ENCODE data around the gene EIF4E. TPM values are rescaled to one million over a fixed set of nuclear protein-coding genes. Genes with fewer than 3 reads are reported as not detected.
A peak's percentile ranks its signal among the peaks of the same experiment; 100 is the strongest.

EIF4E gene
- total and polyA plus RNA-seq, 2 donors (not counting 1 experiment from before 2014, with no cell fraction given) = 20.9 to 71.2 TPM

DNA sequence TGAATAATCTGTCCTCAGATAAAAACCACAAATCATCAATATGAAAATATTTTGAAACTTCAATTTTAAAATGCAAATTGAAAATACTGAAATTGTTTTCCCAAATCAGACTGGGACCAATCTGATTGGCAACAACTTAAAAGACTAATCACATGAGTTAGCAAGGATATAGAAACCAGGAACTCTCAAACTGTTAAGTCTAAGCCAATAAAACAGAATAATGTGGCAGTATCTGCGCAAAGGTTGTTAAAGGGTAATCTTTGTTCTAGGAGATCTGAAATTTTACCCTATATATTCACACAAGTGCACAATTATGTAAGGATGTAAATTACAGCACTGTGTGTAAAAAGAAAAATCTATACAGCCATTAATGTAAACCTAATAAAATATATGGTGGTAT, 29.7 kb downstream of the EIF4E start:
- Histone ChIP-seq H3K27ac (ENCODE audit: low read length in 2 of 2) (peak overlapping the region in 1 of 2 donors; percentile 28), H3K9me3 (ENCODE audit: control extremely low read depth in 1 of 3, control insufficient read depth in 2 of 3, insufficient read depth in 1 of 3, low read length in 2 of 3) (no peaks in the 10 kb centered on the region), H3K36me3 (replicated peaks in 1 of 2; ENCODE audit: control extremely low read depth in 1 of 2, control insufficient read depth in 1 of 2, extremely low read depth in 1 of 2, insufficient read depth in 2 of 2, low read length in 1 of 2) (peaks cover 9 to 51% of the 10 kb centered on the region in 2 experiments), H3K4me1 (ENCODE audit: control insufficient read depth in 2 of 2, insufficient read depth in 2 of 2, low read length in 2 of 2) (no peaks in the 10 kb centered on the region), H3K9ac (ENCODE audit: low read length) (no peak overlapping the region), H2AFZ (ENCODE audit: insufficient read depth, low read depth, low read length, poor library complexity, severe bottlenecking) (no peak overlapping the region), H3K79me2 (ENCODE audit: control insufficient read depth, insufficient read depth, low read length) (peaks cover 66% of the 10 kb centered on the region), H4K20me1 (ENCODE audit: control insufficient read depth, insufficient read depth, low read length, poor library complexity, severe bottlenecking) (peaks cover 68% of the 10 kb centered on the region), H3K4me3 (ENCODE audit: control extremely low read depth in 1 of 5, extremely low read depth in 1 of 5, insufficient read depth in 1 of 5, low read depth in 2 of 5, low read length in 4 of 5) (no peak overlapping the region), H3K4me2 (replicated peaks; ENCODE audit: low read depth, low read length, poor library complexity, severe bottlenecking) (no peak overlapping the region), H3K27me3 (replicated peaks in 1 of 4; ENCODE audit: control extremely low read depth in 1 of 4, control insufficient read depth in 3 of 4, insufficient read depth in 4 of 4, low read length in 3 of 4) (no peaks in the 10 kb centered on the region)
- Mint-ChIP-seq H3K27ac (no peak overlapping the region), H3K4me1 (peaks cover 29% of the 10 kb centered on the region), H3K9me3 (ENCODE audit: insufficient read depth) (no peaks in the 10 kb centered on the region), H3K4me3 (no peak overlapping the region), H3K27me3 (no peaks in the 10 kb centered on the region)
- ATAC-seq (ENCODE audit: low read depth) (no peak), DNase-seq (no peak)
- ChIA-PET CTCF (no interaction called here), POLR2A (no interaction called here)
- intact Hi-C loops (cut with micrococcal nuclease) = no loop called here
- no CpG with 5 or more reads among the region's 1 CpG for WGBS (ENCODE audit: insufficient coverage)
- TF ChIP-seq, protein P1, sequence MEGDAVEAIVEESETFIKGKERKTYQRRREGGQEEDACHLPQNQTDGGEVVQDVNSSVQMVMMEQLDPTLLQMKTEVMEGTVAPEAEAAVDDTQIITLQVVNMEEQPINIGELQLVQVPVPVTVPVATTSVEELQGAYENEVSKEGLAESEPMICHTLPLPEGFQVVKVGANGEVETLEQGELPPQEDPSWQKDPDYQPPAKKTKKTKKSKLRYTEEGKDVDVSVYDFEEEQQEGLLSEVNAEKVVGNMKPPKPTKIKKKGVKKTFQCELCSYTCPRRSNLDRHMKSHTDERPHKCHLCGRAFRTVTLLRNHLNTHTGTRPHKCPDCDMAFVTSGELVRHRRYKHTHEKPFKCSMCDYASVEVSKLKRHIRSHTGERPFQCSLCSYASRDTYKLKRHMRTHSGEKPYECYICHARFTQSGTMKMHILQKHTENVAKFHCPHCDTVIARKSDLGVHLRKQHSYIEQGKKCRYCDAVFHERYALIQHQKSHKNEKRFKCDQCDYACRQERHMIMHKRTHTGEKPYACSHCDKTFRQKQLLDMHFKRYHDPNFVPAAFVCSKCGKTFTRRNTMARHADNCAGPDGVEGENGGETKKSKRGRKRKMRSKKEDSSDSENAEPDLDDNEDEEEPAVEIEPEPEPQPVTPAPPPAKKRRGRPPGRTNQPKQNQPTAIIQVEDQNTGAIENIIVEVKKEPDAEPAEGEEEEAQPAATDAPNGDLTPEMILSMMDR (IDR thresholded peaks at IDR 0.05) = no peak
- no peak for TF ChIP-seq EZH2 (IDR thresholded peaks at IDR 0.05; ENCODE audit: borderline replicate concordance, insufficient read depth, low read depth, low read length, poor library complexity, severe bottlenecking)

DNA sequence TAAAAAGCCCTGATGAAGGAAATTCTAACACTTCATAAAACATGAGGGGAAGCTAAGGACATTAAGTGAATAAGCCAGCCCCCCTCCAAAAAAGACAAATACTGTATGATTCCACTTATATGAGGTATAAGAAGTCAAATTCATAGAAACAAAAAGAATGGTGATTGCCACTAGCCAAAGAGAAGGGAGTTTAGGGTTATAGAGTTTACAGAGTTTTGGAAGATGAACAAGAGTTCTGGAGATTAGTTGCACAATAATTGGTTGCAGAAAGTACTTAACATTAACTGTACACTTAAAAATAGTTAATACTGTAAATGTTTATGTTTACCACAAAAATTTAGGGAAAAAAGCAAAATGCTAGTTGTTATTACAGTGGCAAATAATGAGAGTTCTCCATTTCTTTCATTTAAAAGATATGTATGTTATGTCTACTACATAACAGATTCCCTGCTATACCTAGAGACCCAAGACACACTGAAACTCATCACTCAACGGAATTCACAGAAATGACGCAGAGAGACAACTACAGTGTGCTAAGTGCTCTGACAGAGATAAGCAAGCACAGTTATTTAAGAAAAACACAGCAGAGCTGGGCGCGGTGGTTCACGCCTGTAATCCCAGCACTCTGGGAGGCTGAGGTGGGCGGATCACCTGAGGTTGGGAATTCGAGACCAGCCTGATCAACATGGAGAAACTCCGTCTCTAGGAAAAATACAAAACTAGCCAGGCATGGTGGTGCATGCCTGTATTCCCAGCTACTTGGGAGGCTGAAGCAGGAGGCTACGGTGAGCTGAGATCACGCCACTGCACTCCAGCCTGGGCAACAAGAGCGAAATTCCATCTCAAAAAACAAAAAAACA, 37.2 kb downstream of the EIF4E start:
- Histone ChIP-seq H3K9me3 (ENCODE audit: control extremely low read depth in 1 of 3, control insufficient read depth in 2 of 3, insufficient read depth in 1 of 3, low read length in 2 of 3) (no peaks in the 10 kb centered on the region), H3K27me3 (replicated peaks in 1 of 4; ENCODE audit: control extremely low read depth in 1 of 4, control insufficient read depth in 3 of 4, insufficient read depth in 4 of 4, low read length in 3 of 4) (no peaks in the 10 kb centered on the region), H3K27ac (ENCODE audit: low read length in 2 of 2) (no peak overlapping the region), H3K9ac (ENCODE audit: low read length) (no peak overlapping the region), H3K4me3 (ENCODE audit: control extremely low read depth in 1 of 5, extremely low read depth in 1 of 5, insufficient read depth in 1 of 5, low read depth in 2 of 5, low read length in 4 of 5) (no peak overlapping the region), H3K4me2 (replicated peaks; ENCODE audit: low read depth, low read length, poor library complexity, severe bottlenecking) (no peak overlapping the region), H3K79me2 (ENCODE audit: control insufficient read depth, insufficient read depth, low read length) (peaks cover 20% of the 10 kb centered on the region), H3K36me3 (replicated peaks in 1 of 2; ENCODE audit: control extremely low read depth in 1 of 2, control insufficient read depth in 1 of 2, extremely low read depth in 1 of 2, insufficient read depth in 2 of 2, low read length in 1 of 2) (peaks cover 7 to 61% of the 10 kb centered on the region in 2 experiments), H4K20me1 (ENCODE audit: control insufficient read depth, insufficient read depth, low read length, poor library complexity, severe bottlenecking) (peaks cover 20% of the 10 kb centered on the region), H3K4me1 (ENCODE audit: control insufficient read depth in 2 of 2, insufficient read depth in 2 of 2, low read length in 2 of 2) (no peaks in the 10 kb centered on the region), H2AFZ (ENCODE audit: insufficient read depth, low read depth, low read length, poor library complexity, severe bottlenecking) (no peak overlapping the region)
- ChIA-PET CTCF (interaction anchor here (0.7 kb wide), 1 partner anchor 35 kb away, joined by 5 read pairs; no protein-coding TSS in a partner anchor), POLR2A (no interaction called here)
- WGBS (ENCODE audit: insufficient coverage) = 97% methylated on average over 11 of the region's 11 CpGs
- H3K27ac Mint-ChIP-seq = no peak overlapping the region
- no peaks in the 10 kb centered on the region for H3K27me3 Mint-ChIP-seq
- intact Hi-C loops (cut with micrococcal nuclease) = no loop called here
- DNase-seq (no peak), ATAC-seq (ENCODE audit: low read depth) (no peak)
- no peak overlapping the region for H3K4me3 Mint-ChIP-seq
- H3K4me1 Mint-ChIP-seq = peaks cover 3% of the 10 kb centered on the region
- TF ChIP-seq, protein P1 (IDR thresholded peaks at IDR 0.05) = no peak
- TF ChIP-seq EZH2 (IDR thresholded peaks at IDR 0.05; ENCODE audit: borderline replicate concordance, insufficient read depth, low read depth, low read length, poor library complexity, severe bottlenecking) = no peak
- H3K9me3 Mint-ChIP-seq (ENCODE audit: insufficient read depth) = no peaks in the 10 kb centered on the region

Measured in B cell (primary cell).